HepG2 (cell line): Measurements from ENCODE around the gene EPHA10. TPM values are rescaled to one million over a fixed set of nuclear protein-coding genes. Genes with fewer than 3 reads are reported as not detected.

Experiments
- BCL6 ChIP-seq: IDR thresholded peaks from 2 replicates; pipeline ENCODE4 v1.6.1; 2016; ENCODE audit warnings: missing genetic modification reagents, missing compliant biosample characterization
- CC2D1A ChIP-seq: sonication (generic); formaldehyde crosslinking; IDR thresholded peaks from 2 replicates; pipeline ENCODE4 v1.8.1; 2023; ENCODE audit warnings: mild to moderate bottlenecking, missing genetic modification reagents
- EP300 ChIP-seq, 3 experiments: sonication (generic) in 1 of 3; formaldehyde crosslinking in 1 of 3; IDR thresholded peaks; 2 replicates each; pipeline versions ENCODE4 v1.5.1 to v1.6.1; 2011 to 2020; ENCODE audit warnings: low read depth in 2 of 3, low read length in 2 of 3, borderline replicate concordance in 1 of 3, improper control_type of control experiment in 1 of 3, mild to moderate bottlenecking in 1 of 3, missing genetic modification reagents in 1 of 3, moderate library complexity in 1 of 3
- KAT7 ChIP-seq: IDR thresholded peaks from 2 replicates; pipeline ENCODE4 v1.6.1; 2018; ENCODE audit warnings: borderline replicate concordance, missing compliant biosample characterization
- KDM4B ChIP-seq: sonication (generic); formaldehyde crosslinking; IDR thresholded peaks from 2 replicates; pipeline ENCODE4 v1.4.0; 2020; ENCODE audit warnings: missing genetic modification reagents
- KMT2B ChIP-seq: IDR thresholded peaks from 2 replicates; pipeline ENCODE4 v1.6.1; 2016; ENCODE audit warnings: missing genetic modification reagents, missing compliant biosample characterization
- NFE2L2 ChIP-seq: fragments of 150-350 bp; IDR thresholded peaks from 2 replicates; pipeline ENCODE4 v1.6.1; 2014; ENCODE audit warnings: low read length
- NR2F6 ChIP-seq, 2 experiments: IDR thresholded peaks; 2 replicates each; pipeline ENCODE4 v1.6.1; 2016; ENCODE audit warnings: antibody characterized with exemption in 1 of 2, mild to moderate bottlenecking in 1 of 2
- ONECUT2 ChIP-seq: sonication (generic); formaldehyde crosslinking; IDR thresholded peaks from 2 replicates; pipeline ENCODE4 v1.4.0; 2020; ENCODE audit warnings: missing genetic modification reagents
- RFX5 ChIP-seq: IDR thresholded peaks from 2 replicates; pipeline ENCODE4 v1.6.1; 2011; ENCODE audit warnings: low read depth, low read length, improper control_type of control experiment
- RORA ChIP-seq: sonication (generic); formaldehyde crosslinking; IDR thresholded peaks from 2 replicates; pipeline ENCODE4 v1.5.0; 2020; ENCODE audit warnings: mild to moderate bottlenecking, missing genetic modification reagents, moderate library complexity
- U2AF1 ChIP-seq: fragments of 200-400 bp; formaldehyde crosslinking; optimal IDR thresholded peaks from 2 replicates; pipeline ENCODE3; 2017; ENCODE audit warnings: mild to moderate bottlenecking, low read depth, low read length
- ZNF121 ChIP-seq: sonication (generic); formaldehyde crosslinking; IDR thresholded peaks from 2 replicates; pipeline ENCODE4 v1.5.0; 2020; ENCODE audit warnings: mild to moderate bottlenecking, missing genetic modification reagents
- ZNF205 ChIP-seq: IDR thresholded peaks from 2 replicates; pipeline ENCODE4 v1.6.1; 2018; ENCODE audit warnings: missing biosample characterization, missing genetic modification reagents
- ZNF326 ChIP-seq: sonication (generic); formaldehyde crosslinking; IDR thresholded peaks from 2 replicates; pipeline ENCODE4 v1.4.0; 2020; ENCODE audit warnings: missing genetic modification reagents, borderline replicate concordance
- ZNF878 ChIP-seq: sonication (generic); formaldehyde crosslinking; IDR thresholded peaks from 2 replicates; pipeline ENCODE4 v1.8.1; 2023; ENCODE audit warnings: mild to moderate bottlenecking, missing genetic modification reagents, moderate library complexity
- polyA plus RNA-seq, 8 experiments: library from polyadenylated mRNA; depleted of rRNA in 3 of 8; stranded (reverse) in 7 of 8; unstranded in 1 of 8; fragments of >200 nt; fragmentation: Illumina TruSeq in 4 of 8; extraction: Trizol in 4 of 8; gene quantifications; 2 replicates each; pipeline versions ENCODE4 v1.2.1 to v1.2.3, GENCODE V29; 2011 to 2016; ENCODE audit warnings: low read depth in 4 of 8, missing spikeins in 1 of 8, mixed read lengths in 1 of 8; ENCODE audit not compliant: insufficient read depth in 1 of 8
- total RNA-seq, 5 experiments: library from RNA; depleted of rRNA; stranded (reverse); fragments of >200 nt; fragmentation: Illumina TruSeq; extraction: Trizol; gene quantifications; 2 replicates each; pipeline ENCODE4 v1.2.3, GENCODE V29; 2016; ENCODE audit warnings: low read depth in 1 of 5
- TF ChIP-seq, protein P1 (sequence below): IDR thresholded peaks from 2 replicates; pipeline ENCODE4 v1.6.1; 2018; ENCODE audit warnings: missing genetic modification reagents
- TF ChIP-seq, protein P2 (sequence below): sonication (generic); formaldehyde crosslinking; IDR thresholded peaks from 2 replicates; pipeline ENCODE4 v1.5.1; 2020; ENCODE audit warnings: mild to moderate bottlenecking, missing genetic modification reagents, borderline replicate concordance
- TF ChIP-seq, protein P3 (sequence below): sonication (generic); formaldehyde crosslinking; IDR thresholded peaks from 2 replicates; pipeline ENCODE4 v1.9.0; 2021; ENCODE audit warnings: missing genetic modification reagents, borderline replicate concordance
- TF ChIP-seq, protein P4 (sequence below): sonication (generic); formaldehyde crosslinking; IDR thresholded peaks from 2 replicates; pipeline ENCODE4 v1.5.1; 2020; ENCODE audit warnings: missing genetic modification reagents, mild to moderate bottlenecking, borderline replicate concordance

Gene EPHA10
- total and polyA plus RNA-seq, 2 of the 13 experiments (the other 11 are each of a cell fraction or from before 2014, with no cell fraction given): 0.11 to 0.58 TPM

DNA sequence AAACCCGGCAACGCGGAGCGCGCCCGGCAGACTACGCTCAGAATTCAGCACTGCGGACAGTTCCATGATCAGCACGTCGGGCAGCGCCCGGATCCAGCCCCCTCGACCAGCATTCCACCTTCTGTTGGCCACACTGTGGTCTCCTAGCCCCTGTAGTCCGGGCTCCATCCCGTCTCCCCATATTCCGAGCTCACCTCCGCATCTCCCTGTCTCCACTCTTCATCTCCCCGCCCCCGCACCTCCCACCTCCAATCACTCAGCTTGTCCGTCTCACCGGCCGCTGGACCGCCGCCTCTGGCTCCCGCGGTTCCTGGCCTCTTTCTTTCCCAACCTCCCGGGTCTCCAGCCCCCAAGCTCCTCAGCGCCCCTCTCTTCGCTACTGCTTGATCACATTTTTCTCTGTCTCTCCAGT, 500 bp downstream of the EPHA10 start (continued):
- TF ChIP-seq U2AF1 (no peak), RORA (no peak; the same call in 1 of the 2 replicates), NFE2L2 (no peak), ZNF878 (peak; percentile 93), KMT2B (CRISPR knock-in tag) (peak; percentile 93), ZNF121 (CRISPR knock-in tag) (peak; percentile 56), CC2D1A (CRISPR knock-in tag) (0 out of 2 replicates have a peak, but pooled peaks have one; percentile 52), BCL6 (CRISPR knock-in tag) (peak; percentile 90), NR2F6 (IDR thresholded peaks at IDR 0.05) (no peak), NR2F6 (CRISPR knock-in tag; IDR thresholded peaks at IDR 0.05) (peak; percentile 72; the same call in 1 of the 2 replicates), EP300 (IDR thresholded peaks at IDR 0.05; ENCODE audit: low read depth in 2 of 2, low read length in 2 of 2) (no peak), EP300 (CRISPR knock-in tag; IDR thresholded peaks at IDR 0.05; ENCODE audit: borderline replicate concordance) (peak; percentile 82), ZNF205 (CRISPR knock-in tag) (peak; percentile 97), ONECUT2 (peak; percentile 89), RFX5 (no peak), KDM4B (CRISPR knock-in tag) (peak; percentile 100), KAT7 (CRISPR knock-in tag) (peak; percentile 69; the same call in 1 of the 2 replicates), ZNF326 (CRISPR knock-in tag) (peak; percentile 92; the same call in 1 of the 2 replicates)
- TF ChIP-seq, protein P1, sequence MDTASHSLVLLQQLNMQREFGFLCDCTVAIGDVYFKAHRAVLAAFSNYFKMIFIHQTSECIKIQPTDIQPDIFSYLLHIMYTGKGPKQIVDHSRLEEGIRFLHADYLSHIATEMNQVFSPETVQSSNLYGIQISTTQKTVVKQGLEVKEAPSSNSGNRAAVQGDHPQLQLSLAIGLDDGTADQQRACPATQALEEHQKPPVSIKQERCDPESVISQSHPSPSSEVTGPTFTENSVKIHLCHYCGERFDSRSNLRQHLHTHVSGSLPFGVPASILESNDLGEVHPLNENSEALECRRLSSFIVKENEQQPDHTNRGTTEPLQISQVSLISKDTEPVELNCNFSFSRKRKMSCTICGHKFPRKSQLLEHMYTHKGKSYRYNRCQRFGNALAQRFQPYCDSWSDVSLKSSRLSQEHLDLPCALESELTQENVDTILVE (CRISPR knock-in tag): peak; percentile 99
- TF ChIP-seq, protein P2, sequence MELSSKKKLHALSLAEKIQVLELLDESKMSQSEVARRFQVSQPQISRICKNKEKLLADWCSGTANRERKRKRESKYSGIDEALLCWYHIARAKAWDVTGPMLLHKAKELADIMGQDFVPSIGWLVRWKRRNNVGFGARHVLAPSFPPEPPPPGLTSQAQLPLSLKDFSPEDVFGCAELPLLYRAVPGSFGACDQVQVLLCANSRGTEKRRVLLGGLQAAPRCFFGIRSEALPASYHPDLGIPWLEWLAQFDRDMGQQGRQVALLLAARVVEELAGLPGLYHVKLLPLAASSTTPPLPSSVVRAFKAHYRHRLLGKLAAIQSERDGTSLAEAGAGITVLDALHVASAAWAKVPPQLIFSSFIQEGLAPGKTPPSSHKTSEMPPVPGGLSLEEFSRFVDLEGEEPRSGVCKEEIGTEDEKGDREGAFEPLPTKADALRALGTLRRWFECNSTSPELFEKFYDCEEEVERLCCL (CRISPR knock-in tag): peak; percentile 99
- TF ChIP-seq, protein P3, sequence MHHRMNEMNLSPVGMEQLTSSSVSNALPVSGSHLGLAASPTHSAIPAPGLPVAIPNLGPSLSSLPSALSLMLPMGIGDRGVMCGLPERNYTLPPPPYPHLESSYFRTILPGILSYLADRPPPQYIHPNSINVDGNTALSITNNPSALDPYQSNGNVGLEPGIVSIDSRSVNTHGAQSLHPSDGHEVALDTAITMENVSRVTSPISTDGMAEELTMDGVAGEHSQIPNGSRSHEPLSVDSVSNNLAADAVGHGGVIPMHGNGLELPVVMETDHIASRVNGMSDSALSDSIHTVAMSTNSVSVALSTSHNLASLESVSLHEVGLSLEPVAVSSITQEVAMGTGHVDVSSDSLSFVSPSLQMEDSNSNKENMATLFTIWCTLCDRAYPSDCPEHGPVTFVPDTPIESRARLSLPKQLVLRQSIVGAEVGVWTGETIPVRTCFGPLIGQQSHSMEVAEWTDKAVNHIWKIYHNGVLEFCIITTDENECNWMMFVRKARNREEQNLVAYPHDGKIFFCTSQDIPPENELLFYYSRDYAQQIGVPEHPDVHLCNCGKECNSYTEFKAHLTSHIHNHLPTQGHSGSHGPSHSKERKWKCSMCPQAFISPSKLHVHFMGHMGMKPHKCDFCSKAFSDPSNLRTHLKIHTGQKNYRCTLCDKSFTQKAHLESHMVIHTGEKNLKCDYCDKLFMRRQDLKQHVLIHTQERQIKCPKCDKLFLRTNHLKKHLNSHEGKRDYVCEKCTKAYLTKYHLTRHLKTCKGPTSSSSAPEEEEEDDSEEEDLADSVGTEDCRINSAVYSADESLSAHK (CRISPR knock-in tag): peak; percentile 98
- TF ChIP-seq, protein P4, sequence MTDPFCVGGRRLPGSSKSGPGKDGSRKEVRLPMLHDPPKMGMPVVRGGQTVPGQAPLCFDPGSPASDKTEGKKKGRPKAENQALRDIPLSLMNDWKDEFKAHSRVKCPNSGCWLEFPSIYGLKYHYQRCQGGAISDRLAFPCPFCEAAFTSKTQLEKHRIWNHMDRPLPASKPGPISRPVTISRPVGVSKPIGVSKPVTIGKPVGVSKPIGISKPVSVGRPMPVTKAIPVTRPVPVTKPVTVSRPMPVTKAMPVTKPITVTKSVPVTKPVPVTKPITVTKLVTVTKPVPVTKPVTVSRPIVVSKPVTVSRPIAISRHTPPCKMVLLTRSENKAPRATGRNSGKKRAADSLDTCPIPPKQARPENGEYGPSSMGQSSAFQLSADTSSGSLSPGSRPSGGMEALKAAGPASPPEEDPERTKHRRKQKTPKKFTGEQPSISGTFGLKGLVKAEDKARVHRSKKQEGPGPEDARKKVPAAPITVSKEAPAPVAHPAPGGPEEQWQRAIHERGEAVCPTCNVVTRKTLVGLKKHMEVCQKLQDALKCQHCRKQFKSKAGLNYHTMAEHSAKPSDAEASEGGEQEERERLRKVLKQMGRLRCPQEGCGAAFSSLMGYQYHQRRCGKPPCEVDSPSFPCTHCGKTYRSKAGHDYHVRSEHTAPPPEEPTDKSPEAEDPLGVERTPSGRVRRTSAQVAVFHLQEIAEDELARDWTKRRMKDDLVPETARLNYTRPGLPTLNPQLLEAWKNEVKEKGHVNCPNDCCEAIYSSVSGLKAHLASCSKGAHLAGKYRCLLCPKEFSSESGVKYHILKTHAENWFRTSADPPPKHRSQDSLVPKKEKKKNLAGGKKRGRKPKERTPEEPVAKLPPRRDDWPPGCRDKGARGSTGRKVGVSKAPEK (CRISPR knock-in tag): no peak
